Astrocyte (in vitro differentiated cells and primary cell): ENCODE results near the gene INPP4B. TPM values are rescaled to one million over a fixed set of nuclear protein-coding genes. Genes with fewer than 3 reads are reported as not detected.

Experiments used
- DNase-seq: peaks from one replicate; pipeline ENCODE4 v3.0.0-alpha.2; 2010; ENCODE audit warnings: low read depth
- FAIRE-seq: peaks from 2 replicates; lab custom pipeline; 2011; peaks lifted over from hg19 to GRCh38; lab: Jason Lieb, UNC
- H2AFZ ChIP-seq: 2 replicates; pipeline ENCODE4 v1.6.0; 2012; ENCODE audit warnings: low read depth, low read length, inconsistent platforms
- H3K27ac ChIP-seq: 2 replicates; pipeline ENCODE4 v1.5.1; 2011; ENCODE audit warnings: low read depth, low read length, inconsistent platforms
- H3K27me3 ChIP-seq: 2 replicates; pipeline ENCODE4 v1.6.0; 2011; ENCODE audit warnings: low read length, inconsistent platforms; ENCODE audit not compliant: insufficient read depth
- H3K36me3 ChIP-seq: 2 replicates; pipeline ENCODE4 v1.5.1; 2011; ENCODE audit warnings: low read length, inconsistent platforms; ENCODE audit not compliant: insufficient read depth
- H3K4me1 ChIP-seq: 2 replicates; pipeline ENCODE4 v1.5.1; 2011; ENCODE audit warnings: low read length, inconsistent platforms; ENCODE audit not compliant: insufficient read depth
- H3K4me2 ChIP-seq: 2 replicates; pipeline ENCODE4 v1.6.0; 2012; ENCODE audit warnings: low read length, inconsistent platforms
- H3K4me3 ChIP-seq: 2 replicates; pipeline ENCODE4 v1.5.1; 2011; ENCODE audit warnings: low read depth, mild to moderate bottlenecking, low read length, inconsistent platforms; ENCODE audit not compliant: insufficient read depth
- H3K79me2 ChIP-seq: 2 replicates; pipeline ENCODE4 v1.6.0; 2012; ENCODE audit warnings: mild to moderate bottlenecking, low read length, inconsistent platforms; ENCODE audit not compliant: insufficient read depth
- H3K9ac ChIP-seq: 2 replicates; pipeline ENCODE4 v1.6.0; 2012; ENCODE audit warnings: mild to moderate bottlenecking, low read length, inconsistent platforms
- H3K9me3 ChIP-seq: 2 replicates; pipeline ENCODE4 v1.5.1; 2012; ENCODE audit warnings: low read depth, mild to moderate bottlenecking, low read length, inconsistent platforms; ENCODE audit not compliant: insufficient read depth
- H4K20me1 ChIP-seq: 2 replicates; pipeline ENCODE4 v1.6.0; 2012; ENCODE audit warnings: low read length, inconsistent platforms; ENCODE audit not compliant: insufficient read depth
- H3K27ac Mint-ChIP-seq: one replicate; pipeline ENCODE4 v1.8.0; 2021; ENCODE audit warnings: mild to moderate bottlenecking, mixed read lengths; ENCODE audit not compliant: unreplicated experiment
- H3K27me3 Mint-ChIP-seq: one replicate; pipeline ENCODE4 v1.8.0; 2021; ENCODE audit warnings: low read depth, mixed read lengths; ENCODE audit not compliant: unreplicated experiment
- H3K36me3 Mint-ChIP-seq: one replicate; pipeline ENCODE4 v1.8.0; 2021; ENCODE audit warnings: low read depth, mixed read lengths; ENCODE audit not compliant: unreplicated experiment
- H3K4me1 Mint-ChIP-seq: one replicate; pipeline ENCODE4 v1.8.0; 2021; ENCODE audit warnings: low read depth, mixed read lengths; ENCODE audit not compliant: unreplicated experiment
- H3K4me3 Mint-ChIP-seq: one replicate; pipeline ENCODE4 v1.8.0; 2021; ENCODE audit warnings: mild to moderate bottlenecking, moderate library complexity, mixed read lengths; ENCODE audit not compliant: unreplicated experiment
- H3K9me3 Mint-ChIP-seq: one replicate; pipeline ENCODE4 v1.8.0; 2021; ENCODE audit warnings: mild to moderate bottlenecking, mixed read lengths; ENCODE audit not compliant: unreplicated experiment
- EZH2 ChIP-seq: IDR thresholded peaks from 2 replicates; pipeline ENCODE4 v1.6.1; 2012; ENCODE audit warnings: mild to moderate bottlenecking, low read length, inconsistent platforms; ENCODE audit not compliant: insufficient read depth
- total RNA-seq: library from RNA; stranded (reverse); gene quantifications from 2 replicates; pipeline ENCODE4 v1.2.1, GENCODE V29; 2021
- TF ChIP-seq, protein P1 (sequence below): IDR thresholded peaks from 2 replicates; pipeline ENCODE4 v1.5.1; 2011; ENCODE audit warnings: low read depth, mild to moderate bottlenecking, inconsistent platforms, low read length, moderate library complexity; ENCODE audit not compliant: insufficient read depth

Gene INPP4B
- total RNA-seq, 1 donor from 2014 or later: 2.8 TPM

GRCh38 chr4:142523111-142523510 is 323.0 kb downstream of the INPP4B start:
- no peak overlapping the region for H3K9ac ChIP-seq
- no peaks in the 10 kb centered on the region for H3K9me3 Mint-ChIP-seq
- no peaks in the 10 kb centered on the region for H3K36me3 Mint-ChIP-seq

GRCh38 chr4:142519342-142519741 is 326.8 kb downstream of the INPP4B start:
- Mint-ChIP-seq H3K27ac (no peak overlapping the region), H3K4me1 (peaks cover 6% of the 10 kb centered on the region), H3K27me3 (no peaks in the 10 kb centered on the region), H3K9me3 (no peaks in the 10 kb centered on the region), H3K4me3 (no peak overlapping the region), H3K36me3 (no peaks in the 10 kb centered on the region)
- DNase-seq (peak; percentile 4), FAIRE-seq (no peak)
- Histone ChIP-seq H3K36me3 (no peaks in the 10 kb centered on the region), H3K4me2 (no peak overlapping the region), H3K27ac (no peak overlapping the region), H3K27me3 (no peaks in the 10 kb centered on the region), H4K20me1 (no peaks in the 10 kb centered on the region), H3K9ac (no peak overlapping the region), H2AFZ (no peak overlapping the region), H3K9me3 (no peaks in the 10 kb centered on the region), H3K4me1 (peaks cover 10% of the 10 kb centered on the region), H3K79me2 (no peaks in the 10 kb centered on the region), H3K4me3 (no peak overlapping the region)
- TF ChIP-seq, protein P1, sequence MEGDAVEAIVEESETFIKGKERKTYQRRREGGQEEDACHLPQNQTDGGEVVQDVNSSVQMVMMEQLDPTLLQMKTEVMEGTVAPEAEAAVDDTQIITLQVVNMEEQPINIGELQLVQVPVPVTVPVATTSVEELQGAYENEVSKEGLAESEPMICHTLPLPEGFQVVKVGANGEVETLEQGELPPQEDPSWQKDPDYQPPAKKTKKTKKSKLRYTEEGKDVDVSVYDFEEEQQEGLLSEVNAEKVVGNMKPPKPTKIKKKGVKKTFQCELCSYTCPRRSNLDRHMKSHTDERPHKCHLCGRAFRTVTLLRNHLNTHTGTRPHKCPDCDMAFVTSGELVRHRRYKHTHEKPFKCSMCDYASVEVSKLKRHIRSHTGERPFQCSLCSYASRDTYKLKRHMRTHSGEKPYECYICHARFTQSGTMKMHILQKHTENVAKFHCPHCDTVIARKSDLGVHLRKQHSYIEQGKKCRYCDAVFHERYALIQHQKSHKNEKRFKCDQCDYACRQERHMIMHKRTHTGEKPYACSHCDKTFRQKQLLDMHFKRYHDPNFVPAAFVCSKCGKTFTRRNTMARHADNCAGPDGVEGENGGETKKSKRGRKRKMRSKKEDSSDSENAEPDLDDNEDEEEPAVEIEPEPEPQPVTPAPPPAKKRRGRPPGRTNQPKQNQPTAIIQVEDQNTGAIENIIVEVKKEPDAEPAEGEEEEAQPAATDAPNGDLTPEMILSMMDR: no peak
- TF ChIP-seq EZH2: no peak

More at GRCh38 chr4:142523111-142523510, 323.0 kb downstream of the INPP4B start:
- H3K27me3 Mint-ChIP-seq: no peaks in the 10 kb centered on the region
- no peak for TF ChIP-seq EZH2
- TF ChIP-seq, protein P1: no peak
- FAIRE-seq: no peak
- no peak overlapping the region for H3K4me3 Mint-ChIP-seq
- Histone ChIP-seq H3K79me2 (no peaks in the 10 kb centered on the region), H3K4me1 (no peaks in the 10 kb centered on the region), H3K9me3 (no peaks in the 10 kb centered on the region), H2AFZ (no peak overlapping the region), H3K4me3 (no peak overlapping the region), H3K4me2 (no peak overlapping the region), H3K36me3 (no peaks in the 10 kb centered on the region), H3K27me3 (no peaks in the 10 kb centered on the region), H4K20me1 (no peaks in the 10 kb centered on the region), H3K27ac (no peak overlapping the region)
- H3K4me1 Mint-ChIP-seq: no peaks in the 10 kb centered on the region
- DNase-seq: no peak
- H3K27ac Mint-ChIP-seq: no peak overlapping the region

DNA sequence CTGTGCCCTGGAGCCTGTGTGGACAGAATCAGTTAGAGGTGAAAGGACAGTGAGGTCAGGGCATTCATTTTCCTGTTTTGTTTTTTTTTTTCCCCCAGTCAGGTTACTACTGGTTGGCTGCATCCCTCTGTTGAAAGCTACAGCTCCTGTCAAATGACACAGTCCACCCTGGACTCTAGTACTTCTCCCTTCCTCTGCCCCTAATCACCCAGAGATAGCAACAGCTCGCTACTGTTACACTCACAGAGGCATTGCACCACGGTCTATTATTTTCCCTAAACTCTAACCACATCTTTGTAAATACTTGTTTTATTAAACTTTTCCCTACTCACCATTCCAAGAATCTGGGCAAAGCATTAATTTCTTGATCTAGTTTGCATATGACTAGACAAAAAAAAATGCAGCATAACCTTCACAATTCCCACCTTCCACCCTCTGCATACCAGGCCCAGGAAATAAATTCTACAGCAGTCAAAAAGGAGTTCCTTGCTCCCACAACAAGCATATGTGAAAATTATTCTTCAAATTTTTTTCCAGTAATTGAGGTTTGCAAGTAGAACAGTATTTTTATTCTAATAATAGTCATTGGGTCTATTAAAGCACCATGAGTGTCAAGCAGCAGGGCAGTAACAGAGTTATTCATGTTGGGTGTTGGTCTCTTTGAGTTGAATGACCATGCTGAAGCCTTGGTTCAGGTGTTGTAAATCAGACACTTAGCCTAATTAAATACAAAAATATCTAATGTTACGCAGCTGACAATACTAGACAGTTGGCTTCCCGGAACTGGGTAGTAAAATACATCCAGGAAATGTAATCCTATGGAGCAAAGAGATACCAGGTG is 329.2 kb downstream of the INPP4B start:
- Mint-ChIP-seq H3K36me3 (no peaks in the 10 kb centered on the region), H3K9me3 (no peaks in the 10 kb centered on the region), H3K27ac (no peak overlapping the region), H3K27me3 (no peaks in the 10 kb centered on the region), H3K4me1 (peaks cover 6% of the 10 kb centered on the region), H3K4me3 (no peak overlapping the region)
- Histone ChIP-seq H3K4me2 (peak overlapping the region; percentile 17), H3K4me3 (no peak overlapping the region), H3K27me3 (no peaks in the 10 kb centered on the region), H3K27ac (peak overlapping the region; percentile 29), H2AFZ (no peak overlapping the region), H3K4me1 (peaks cover 10% of the 10 kb centered on the region), H4K20me1 (no peaks in the 10 kb centered on the region), H3K79me2 (no peaks in the 10 kb centered on the region), H3K9ac (peak overlapping the region; percentile 0), H3K9me3 (no peaks in the 10 kb centered on the region), H3K36me3 (no peaks in the 10 kb centered on the region)
- TF ChIP-seq EZH2: no peak
- TF ChIP-seq, protein P1: no peak
- no peak for FAIRE-seq
- DNase-seq: peak; percentile 89
